ENCODE results near the gene UPF1. TPM values are rescaled to one million over a fixed set of nuclear protein-coding genes. Genes with fewer than 3 reads are reported as not detected.

Gene UPF1
- total RNA-seq, 1 donor, result 36.6 TPM

- peaks cover 31% of the 10 kb centered on the region for H3K36me3 ChIP-seq (ENCODE audit: insufficient read depth, low read length)
- H4K20me1 ChIP-seq (ENCODE audit: insufficient read depth, low read length), result peaks cover 76% of the 10 kb centered on the region
- peak overlapping the region; percentile 55 for H3K4me2 ChIP-seq (ENCODE audit: insufficient read depth, low read length)
- DNase-seq (ENCODE audit: insufficient read length, low spot score, missing footprints), result peak; percentile 94
- H3K9me3 ChIP-seq (ENCODE audit: low read depth, low read length), result no peaks in the 10 kb centered on the region
- H3K4me1 ChIP-seq (ENCODE audit: insufficient read depth, low read length), result peaks cover 41% of the 10 kb centered on the region
- H2AFZ ChIP-seq (ENCODE audit: low read length), result no peak overlapping the region
- peaks cover 94% of the 10 kb centered on the region for H3K79me2 ChIP-seq (ENCODE audit: insufficient read depth, low read length)
- peak overlapping the region; percentile 90 for H3K27ac ChIP-seq (ENCODE audit: low read depth, low read length)
- TF ChIP-seq CTCF (IDR thresholded peaks at IDR 0.05; ENCODE audit: extremely low read depth, low read depth, low read length), result no peak
- H3K27me3 ChIP-seq (ENCODE audit: insufficient read depth, low read length), result no peaks in the 10 kb centered on the region
- H3K4me3 ChIP-seq (ENCODE audit: insufficient read depth, low read length), result no peak overlapping the region
Measured at GRCh38 chr19:18847549-18848463, 16.0 kb downstream of the UPF1 start.

- Histone ChIP-seq H3K27ac (ENCODE audit: low read depth, low read length) (peak overlapping the region; percentile 90), H3K4me2 (ENCODE audit: insufficient read depth, low read length) (peak overlapping the region; percentile 55), H3K36me3 (ENCODE audit: insufficient read depth, low read length) (peaks cover 43% of the 10 kb centered on the region), H4K20me1 (ENCODE audit: insufficient read depth, low read length) (peaks cover 74% of the 10 kb centered on the region), H3K9me3 (ENCODE audit: low read depth, low read length) (no peaks in the 10 kb centered on the region), H3K4me3 (ENCODE audit: insufficient read depth, low read length) (peak overlapping the region; percentile 17), H3K27me3 (ENCODE audit: insufficient read depth, low read length) (no peaks in the 10 kb centered on the region), H2AFZ (ENCODE audit: low read length) (no peak overlapping the region), H3K79me2 (ENCODE audit: insufficient read depth, low read length) (peaks cover 94% of the 10 kb centered on the region), H3K4me1 (ENCODE audit: insufficient read depth, low read length) (peaks cover 29% of the 10 kb centered on the region)
- DNase-seq (ENCODE audit: insufficient read length, low spot score, missing footprints), result peak; percentile 98
- no peak for TF ChIP-seq CTCF (IDR thresholded peaks at IDR 0.05; ENCODE audit: extremely low read depth, low read depth, low read length)
Measured at GRCh38 chr19:18848878-18849661, 17.3 kb downstream of the UPF1 start.

GRCh38 chr19:18849838-18850400 lies 18.2 kb downstream of the UPF1 start:
- peak overlapping the region; percentile 90 for H3K27ac ChIP-seq (ENCODE audit: low read depth, low read length)
- DNase-seq (ENCODE audit: insufficient read length, low spot score, missing footprints), result peak; percentile 92
- H3K4me2 ChIP-seq (ENCODE audit: insufficient read depth, low read length), result no peak overlapping the region
- no peaks in the 10 kb centered on the region for H3K9me3 ChIP-seq (ENCODE audit: low read depth, low read length)
- TF ChIP-seq CTCF (IDR thresholded peaks at IDR 0.05; ENCODE audit: extremely low read depth, low read depth, low read length), result no peak
- peaks cover 51% of the 10 kb centered on the region for H3K36me3 ChIP-seq (ENCODE audit: insufficient read depth, low read length)
- peaks cover 94% of the 10 kb centered on the region for H3K79me2 ChIP-seq (ENCODE audit: insufficient read depth, low read length)
- no peak overlapping the region for H3K4me3 ChIP-seq (ENCODE audit: insufficient read depth, low read length)
- no peak overlapping the region for H2AFZ ChIP-seq (ENCODE audit: low read length)
- peaks cover 75% of the 10 kb centered on the region for H4K20me1 ChIP-seq (ENCODE audit: insufficient read depth, low read length)
- H3K4me1 ChIP-seq (ENCODE audit: insufficient read depth, low read length), result peaks cover 28% of the 10 kb centered on the region
- H3K27me3 ChIP-seq (ENCODE audit: insufficient read depth, low read length), result no peaks in the 10 kb centered on the region

All from osteoblast (primary cell).